ENCODE measurements around the gene VAT1L. TPM values are rescaled to one million over a fixed set of nuclear protein-coding genes. Genes with fewer than 3 reads are reported as not detected.

The VAT1L gene
- total RNA-seq, 4 donors from 2014 or later: 0.53 to 2.5 (median 0.92) TPM

GRCh38 chr16:77918809-77919707 is 130.7 kb downstream of the VAT1L start:
- no peaks in the 10 kb centered on the region for H3K36me3 ChIP-seq
- H3K27me3 ChIP-seq: no peaks in the 10 kb centered on the region
- H3K4me1 ChIP-seq: no peaks in the 10 kb centered on the region
- no peak for TF ChIP-seq POLR2A (IDR thresholded peaks at IDR 0.05)
- no peak for TF ChIP-seq CTCF (IDR thresholded peaks at IDR 0.05)
- no peak for DNase-seq
- H3K27ac ChIP-seq: no peak overlapping the region
- H3K4me3 ChIP-seq: no peak overlapping the region
- no peaks in the 10 kb centered on the region for H3K9me3 ChIP-seq

GRCh38 chr16:77919761-77920415 is 131.5 kb downstream of the VAT1L start:
- Histone ChIP-seq H3K9me3 (no peaks in the 10 kb centered on the region), H3K27me3 (no peaks in the 10 kb centered on the region), H3K36me3 (no peaks in the 10 kb centered on the region), H3K4me3 (no peak overlapping the region), H3K27ac (no peak overlapping the region), H3K4me1 (no peaks in the 10 kb centered on the region)
- no peak for TF ChIP-seq CTCF (IDR thresholded peaks at IDR 0.05)
- TF ChIP-seq POLR2A (IDR thresholded peaks at IDR 0.05): no peak
- no peak for DNase-seq

GRCh38 chr16:77920984-77921383 is 132.6 kb downstream of the VAT1L start:
- no peak overlapping the region for H3K27ac ChIP-seq
- H3K4me3 ChIP-seq: no peak overlapping the region
- H3K9me3 ChIP-seq: no peaks in the 10 kb centered on the region
- no peaks in the 10 kb centered on the region for H3K4me1 ChIP-seq
- TF ChIP-seq POLR2A (IDR thresholded peaks at IDR 0.05): no peak
- no peak for TF ChIP-seq CTCF (IDR thresholded peaks at IDR 0.05)
- no peaks in the 10 kb centered on the region for H3K36me3 ChIP-seq
- H3K27me3 ChIP-seq: no peaks in the 10 kb centered on the region
- DNase-seq: no peak

GRCh38 chr16:77922228-77922754 is 133.9 kb downstream of the VAT1L start:
- Histone ChIP-seq H3K4me1 (no peaks in the 10 kb centered on the region), H3K27me3 (no peaks in the 10 kb centered on the region), H3K36me3 (no peaks in the 10 kb centered on the region), H3K9me3 (no peaks in the 10 kb centered on the region), H3K27ac (no peak overlapping the region), H3K4me3 (no peak overlapping the region)
- DNase-seq: no peak
- TF ChIP-seq POLR2A (IDR thresholded peaks at IDR 0.05): no peak
- TF ChIP-seq CTCF (IDR thresholded peaks at IDR 0.05): no peak

DNA sequence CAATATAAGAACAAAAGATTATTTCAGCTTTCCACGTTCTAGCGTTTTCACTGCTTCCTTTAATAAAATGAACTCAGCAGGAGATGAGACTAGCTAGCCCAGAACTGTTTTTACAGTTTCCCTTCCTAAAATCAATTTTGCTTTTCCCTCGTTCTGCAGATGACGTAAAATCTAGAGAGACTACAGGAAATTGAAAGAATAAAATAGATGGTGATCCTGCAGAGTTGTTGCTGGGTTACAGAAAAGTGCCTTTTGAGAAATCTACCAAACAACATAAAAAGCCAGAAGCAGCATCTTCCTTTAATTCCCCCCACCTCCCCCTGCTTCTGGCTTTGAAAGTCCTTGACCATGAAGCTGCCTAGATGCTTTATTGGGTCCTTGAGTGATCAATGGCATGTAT is 137.2 kb downstream of the VAT1L start:
- Histone ChIP-seq H3K27me3 (no peaks in the 10 kb centered on the region), H3K36me3 (no peaks in the 10 kb centered on the region), H3K27ac (no peak overlapping the region), H3K4me1 (no peaks in the 10 kb centered on the region), H3K9me3 (no peaks in the 10 kb centered on the region), H3K4me3 (no peak overlapping the region)
- no peak for DNase-seq
- TF ChIP-seq POLR2A (IDR thresholded peaks at IDR 0.05) (no peak), CTCF (IDR thresholded peaks at IDR 0.05) (no peak)

Data from Peyer's patch (tissue), 4 donors.